A673 (cell line): Measurements from ENCODE around the gene RNF223.

ENCODE experiments used
- CTCF ChIP-seq: fragments of 300-800, 200-600 bp; sonication (generic); conservative IDR thresholded peaks from 2 replicates; pipeline ENCODE4 v1.5.1; 2017; ENCODE audit warnings: low read depth, mild to moderate bottlenecking, antibody characterized with exemption, low read length, moderate library complexity, mixed read lengths
- EZH2 ChIP-seq: fragments of 200-600 bp; sonication (generic); IDR thresholded peaks from 2 replicates; pipeline ENCODE4 v1.6.1; 2017; ENCODE audit warnings: borderline replicate concordance, low read depth, mild to moderate bottlenecking, mixed read lengths, antibody characterized with exemption, low read length; ENCODE audit not compliant: poor library complexity, severe bottlenecking

- TF ChIP-seq CTCF (no peak), EZH2 (no peak)
Observed at GRCh38 chr1:1065265-1065939, 8.7 kb downstream of the RNF223 start.
